HEK293 (cell line): ENCODE data around the gene FREM1.

Experiments used
- CTCF ChIA-PET: fragments of 350-600 bp; formaldehyde crosslinking; extraction: SDS; loops from one replicate; lab custom pipeline; 2021; ENCODE audit warnings: antibody characterized with exemption; lab: Yijun Ruan, JAX
- POLR2A ChIA-PET: fragments of 300-600 bp; formaldehyde crosslinking; extraction: SDS; loops from one replicate; lab custom pipeline; 2020; ENCODE audit warnings: antibody characterized with exemption, inconsistent platforms; lab: Yijun Ruan, JAX
- H3K27ac ChIP-seq: fragments of 200-500 bp; sonication (Bioruptor generic); 2 replicates; pipeline ENCODE4 v1.5.1; 2014; ENCODE audit warnings: low read depth, low read length, control low read depth, inconsistent platforms; ENCODE audit errors: extremely low read depth
- H3K36me3 ChIP-seq, 2 experiments: fragments of 200-500 bp in 1 of 2; sonication (Bioruptor generic) in 1 of 2; 1 replicate in 1 of 2; 2 replicates in 1 of 2; pipeline ENCODE4 v1.5.1; 2014 to 2017; ENCODE audit warnings: inconsistent platforms in 2 of 2, low read length in 2 of 2; ENCODE audit not compliant: control insufficient read depth in 2 of 2, insufficient read depth in 1 of 2
- H3K4me1 ChIP-seq: fragments of 200-500 bp; sonication (Bioruptor generic); 2 replicates; pipeline ENCODE4 v1.5.1; 2014; ENCODE audit warnings: mild to moderate bottlenecking, low read length, inconsistent platforms; ENCODE audit not compliant: control insufficient read depth, insufficient read depth
- H3K4me3 ChIP-seq: 2 replicates; pipeline ENCODE4 v1.5.1; 2011; ENCODE audit warnings: low read depth, mild to moderate bottlenecking, control low read depth, low read length, moderate library complexity
- H3K9me3 ChIP-seq: fragments of 200-500 bp; sonication (Bioruptor generic); 2 replicates; pipeline ENCODE4 v1.5.1; 2014; ENCODE audit warnings: low read depth, low read length, inconsistent platforms; ENCODE audit not compliant: control insufficient read depth, insufficient read depth
- HOXD13 ChIP-seq: sonication (generic); formaldehyde crosslinking; IDR thresholded peaks from 2 replicates; pipeline ENCODE4 v1.8.0; 2022; ENCODE audit warnings: missing genetic modification reagents, borderline replicate concordance
- KLF16 ChIP-seq: fragments of 450-650 bp; formaldehyde crosslinking; IDR thresholded peaks from 2 replicates; pipeline ENCODE4 v1.5.1; 2017; ENCODE audit warnings: missing biosample characterization, missing genetic modification characterization
- TCF7L2 ChIP-seq: IDR thresholded peaks from 2 replicates; pipeline ENCODE4 v1.6.1; 2011; ENCODE audit warnings: low read depth, mild to moderate bottlenecking, inconsistent platforms, low read length, moderate library complexity, borderline replicate concordance
- ZBTB7A ChIP-seq: fragments of 450-650 bp; formaldehyde crosslinking; IDR thresholded peaks from 2 replicates; pipeline ENCODE4 v1.5.1; 2016; ENCODE audit warnings: low read depth, missing biosample characterization, missing genetic modification characterization
- ZFP69B ChIP-seq: fragments of 450-650 bp; formaldehyde crosslinking; IDR thresholded peaks from 2 replicates; pipeline ENCODE4 v1.5.1; 2016; ENCODE audit warnings: missing biosample characterization, missing genetic modification characterization
- ZIC2 ChIP-seq: fragments of 450-650 bp; formaldehyde crosslinking; IDR thresholded peaks from 2 replicates; pipeline ENCODE4 v1.5.1; 2016; ENCODE audit warnings: missing biosample characterization, missing genetic modification characterization
- ZNF133 ChIP-seq: fragments of 450-650 bp; formaldehyde crosslinking; IDR thresholded peaks from 2 replicates; pipeline ENCODE4 v1.5.1; 2016; ENCODE audit warnings: missing biosample characterization, missing genetic modification characterization
- ZNF146 ChIP-seq: fragments of 450-650 bp; formaldehyde crosslinking; IDR thresholded peaks from 2 replicates; pipeline ENCODE4 v1.5.1; 2016; ENCODE audit warnings: missing biosample characterization, missing genetic modification characterization
- ZNF239 ChIP-seq: fragments of 450-650 bp; formaldehyde crosslinking; IDR thresholded peaks from 2 replicates; pipeline ENCODE4 v1.5.1; 2016; ENCODE audit warnings: missing biosample characterization, missing genetic modification characterization
- ZNF302 ChIP-seq: fragments of 450-650 bp; formaldehyde crosslinking; IDR thresholded peaks from 2 replicates; pipeline ENCODE4 v1.5.1; 2016; ENCODE audit warnings: missing biosample characterization, missing genetic modification characterization, low read depth
- ZNF324 ChIP-seq: fragments of 450-650 bp; formaldehyde crosslinking; IDR thresholded peaks from 2 replicates; pipeline ENCODE4 v1.5.1; 2016; ENCODE audit warnings: missing biosample characterization, missing genetic modification characterization
- ZNF350 ChIP-seq: fragments of 450-650 bp; formaldehyde crosslinking; IDR thresholded peaks from 2 replicates; pipeline ENCODE4 v1.5.0; 2017; ENCODE audit warnings: missing biosample characterization, mild to moderate bottlenecking, missing genetic modification characterization
- ZNF354C ChIP-seq: fragments of 450-650 bp; formaldehyde crosslinking; IDR thresholded peaks from 2 replicates; pipeline ENCODE4 v1.5.1; 2016; ENCODE audit warnings: missing biosample characterization, missing genetic modification characterization, low read depth, borderline replicate concordance
- ZNF398 ChIP-seq: fragments of 450-650 bp; formaldehyde crosslinking; IDR thresholded peaks from 2 replicates; pipeline ENCODE4 v1.5.1; 2017; ENCODE audit warnings: missing biosample characterization, missing genetic modification characterization
- ZNF488 ChIP-seq: fragments of 450-650 bp; formaldehyde crosslinking; IDR thresholded peaks from 2 replicates; pipeline ENCODE4 v1.5.1; 2016; ENCODE audit warnings: missing biosample characterization, missing genetic modification characterization
- ZNF501 ChIP-seq: fragments of 450-650 bp; formaldehyde crosslinking; IDR thresholded peaks from 2 replicates; pipeline ENCODE4 v1.5.1; 2016; ENCODE audit warnings: missing biosample characterization, missing genetic modification characterization
- ZNF518A ChIP-seq: fragments of 450-650 bp; formaldehyde crosslinking; conservative IDR thresholded peaks from 2 replicates; pipeline ENCODE4 v1.5.1; 2016; ENCODE audit warnings: low read depth, missing biosample characterization, missing genetic modification characterization
- ZNF521 ChIP-seq: fragments of 450-650 bp; formaldehyde crosslinking; IDR thresholded peaks from 2 replicates; pipeline ENCODE4 v1.5.1; 2017; ENCODE audit warnings: missing biosample characterization, mild to moderate bottlenecking, missing genetic modification characterization
- ZNF621 ChIP-seq: fragments of 450-650 bp; formaldehyde crosslinking; IDR thresholded peaks from 2 replicates; pipeline ENCODE4 v1.5.1; 2017; ENCODE audit warnings: missing biosample characterization, missing genetic modification characterization
- ZNF623 ChIP-seq: fragments of 450-650 bp; formaldehyde crosslinking; IDR thresholded peaks from 2 replicates; pipeline ENCODE4 v1.5.1; 2016; ENCODE audit warnings: missing biosample characterization, missing genetic modification characterization
- ZNF629 ChIP-seq: fragments of 450-650 bp; formaldehyde crosslinking; IDR thresholded peaks from 2 replicates; pipeline ENCODE4 v1.5.1; 2017; ENCODE audit warnings: missing biosample characterization, missing genetic modification characterization
- ZNF654 ChIP-seq: fragments of 450-650 bp; formaldehyde crosslinking; IDR thresholded peaks from 2 replicates; pipeline ENCODE4 v1.5.1; 2016; ENCODE audit warnings: low read depth, missing biosample characterization, missing genetic modification characterization
- ZNF670 ChIP-seq: fragments of 450-650 bp; formaldehyde crosslinking; IDR thresholded peaks from 2 replicates; pipeline ENCODE4 v1.5.1; 2016; ENCODE audit warnings: missing biosample characterization, missing genetic modification characterization, low read depth
- ZNF747 ChIP-seq: fragments of 450-650 bp; formaldehyde crosslinking; IDR thresholded peaks from 2 replicates; pipeline ENCODE4 v1.5.1; 2016; ENCODE audit warnings: missing biosample characterization, missing genetic modification characterization
- ZNF776 ChIP-seq: fragments of 450-650 bp; formaldehyde crosslinking; IDR thresholded peaks from 2 replicates; pipeline ENCODE4 v1.5.0; 2017; ENCODE audit warnings: missing biosample characterization, missing genetic modification characterization, borderline replicate concordance
- ZNF843 ChIP-seq: fragments of 450-650 bp; formaldehyde crosslinking; IDR thresholded peaks from 2 replicates; pipeline ENCODE4 v1.5.1; 2016; ENCODE audit warnings: missing biosample characterization, missing genetic modification characterization
- ZSCAN16 ChIP-seq: fragments of 450-650 bp; formaldehyde crosslinking; IDR thresholded peaks from 2 replicates; pipeline ENCODE4 v1.5.1; 2016; ENCODE audit warnings: missing biosample characterization, missing genetic modification characterization

The FREM1 gene

DNA sequence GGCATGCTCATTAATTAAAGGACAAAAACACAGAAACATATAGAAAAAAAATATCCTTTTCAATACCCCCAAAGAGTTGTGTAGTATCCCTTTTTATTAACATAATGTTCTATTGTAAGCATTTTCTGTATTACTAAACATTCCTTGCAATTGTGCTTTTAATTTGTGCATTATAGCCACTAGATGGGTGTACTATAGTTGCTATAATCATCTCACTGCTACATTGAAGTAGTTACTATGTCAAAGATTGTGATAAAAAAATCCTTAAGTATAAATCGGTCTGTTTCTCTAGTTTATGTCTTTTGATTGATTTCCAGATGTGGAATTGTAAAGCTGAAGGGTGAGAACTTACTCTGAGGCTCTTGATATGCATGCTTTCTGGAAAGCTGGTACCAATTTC is 21.4 kb downstream of the FREM1 start:
- TF ChIP-seq ZNF302 (no peak), ZNF654 (peak; percentile 7; the same call in 1 of the 2 replicates)
- POLR2A ChIA-PET = no interaction called here
- no peak overlapping the region for H3K4me3 ChIP-seq
- CTCF ChIA-PET = no interaction called here
- H3K4me1 ChIP-seq = 0 out of 2 replicates have a peak, but pooled peaks cover 2% of the 10 kb centered on the region
- no peak overlapping the region for H3K27ac ChIP-seq
- no peaks in the 10 kb centered on the region for H3K36me3 ChIP-seq
- H3K9me3 ChIP-seq = no peaks in the 10 kb centered on the region

DNA sequence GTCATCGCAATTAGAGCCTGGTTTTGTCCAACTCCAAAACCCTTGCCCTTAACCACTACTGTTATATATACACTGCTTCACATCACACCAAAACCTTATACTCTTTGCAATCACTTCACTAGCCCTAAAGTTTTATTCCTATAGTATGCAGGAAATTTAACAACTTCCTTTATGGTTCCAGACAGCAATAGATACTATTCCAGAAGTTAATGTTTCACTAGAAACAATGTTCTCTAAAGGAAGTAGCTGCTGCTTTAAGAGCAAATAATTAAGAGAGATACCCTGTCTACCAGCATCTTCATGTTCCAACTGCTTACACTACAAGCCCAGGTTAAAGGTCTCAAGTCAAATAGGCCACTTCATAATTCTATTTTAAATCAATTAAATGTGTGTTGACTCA is 22.0 kb downstream of the FREM1 start:
- H3K36me3 ChIP-seq = no peaks in the 10 kb centered on the region
- ChIA-PET CTCF (no interaction called here), POLR2A (no interaction called here)
- H3K4me3 ChIP-seq = no peak overlapping the region
- H3K4me1 ChIP-seq = 0 out of 2 replicates have a peak, but pooled peaks cover 2% of the 10 kb centered on the region
- no peak overlapping the region for H3K27ac ChIP-seq
- TF ChIP-seq ZNF621 (tag by site-specific recombination) = no peak
- TF ChIP-seq ZFP69B = no peak
- no peaks in the 10 kb centered on the region for H3K9me3 ChIP-seq

- Histone ChIP-seq H3K9me3 (no peaks in the 10 kb centered on the region), H3K4me1 (0 out of 2 replicates have a peak, but pooled peaks cover 2% of the 10 kb centered on the region), H3K4me3 (no peak overlapping the region), H3K36me3 (no peaks in the 10 kb centered on the region), H3K27ac (no peak overlapping the region)
- ChIA-PET POLR2A (no interaction called here), CTCF (interaction anchor here (0.7 kb wide), 1 partner anchor 18 kb away, joined by 3 read pairs; no protein-coding TSS in a partner anchor)
- no peak for TF ChIP-seq KLF16 (tag by site-specific recombination)
- no peak for TF ChIP-seq ZNF488
- no peak for TF ChIP-seq ZNF133 (tag by site-specific recombination)
- no peak for TF ChIP-seq ZNF670 (tag by site-specific recombination)
- no peak for TF ChIP-seq ZNF501 (tag by site-specific recombination)
- peak; percentile 94 for TF ChIP-seq TCF7L2
- TF ChIP-seq ZNF146 (tag by site-specific recombination) = no peak
- no peak for TF ChIP-seq ZNF747 (tag by site-specific recombination)
- peak; percentile 85; the same call in 1 of the 2 replicates for TF ChIP-seq HOXD13 (CRISPR knock-in tag)
- TF ChIP-seq ZNF239 = no peak
- no peak for TF ChIP-seq ZNF623 (tag by site-specific recombination)
- peak; percentile 82 for TF ChIP-seq ZIC2 (tag by site-specific recombination)
- TF ChIP-seq ZNF843 (tag by site-specific recombination) = peak; percentile 27; the same call in 1 of the 2 replicates
- no peak for TF ChIP-seq ZNF324 (tag by site-specific recombination)
- TF ChIP-seq ZBTB7A = no peak
- no peak for TF ChIP-seq ZNF776
- TF ChIP-seq ZNF518A (tag by site-specific recombination) = no peak
- no peak for TF ChIP-seq ZNF350
- no peak for TF ChIP-seq ZNF354C (tag by site-specific recombination)
- no peak for TF ChIP-seq ZSCAN16 (tag by site-specific recombination)
- no peak for TF ChIP-seq ZNF629 (tag by site-specific recombination)
- no peak for TF ChIP-seq ZNF398 (tag by site-specific recombination)
- no peak for TF ChIP-seq ZNF521 (tag by site-specific recombination)
Measured at GRCh38 chr9:14887149-14887548, 23.1 kb downstream of the FREM1 start.
